ENCODE data around the gene RAB6B. TPM values are rescaled to one million over a fixed set of nuclear protein-coding genes. Genes with fewer than 3 reads are reported as not detected.
"Not testable (repeated sequence)": the region's sequence is repeated elsewhere in the genome, so short reads cannot be mapped to it uniquely, and the experiment has no call there.

The RAB6B gene
- total RNA-seq, 3 donors from 2014 or later = 0.15 to 0.63 (median 0.26) TPM

GRCh38 chr3:133803469-133803868 lies 92.2 kb downstream of the RAB6B start:
- Mint-ChIP-seq H3K36me3 (ENCODE audit: insufficient read depth) (peaks cover 15% of the 10 kb centered on the region), H3K4me1 (ENCODE audit: low read depth) (peaks cover 27% of the 10 kb centered on the region), H3K27me3 (ENCODE audit: low read depth) (peaks cover 8% of the 10 kb centered on the region), H3K9me3 (no peaks in the 10 kb centered on the region), H3K4me3 (no peak overlapping the region)
- ATAC-seq = no peak
- DNase-seq = no peak

- H3K36me3 Mint-ChIP-seq (ENCODE audit: insufficient read depth) = peaks cover 1% of the 10 kb centered on the region
- H3K4me1 Mint-ChIP-seq (ENCODE audit: low read depth) = peaks cover 2% of the 10 kb centered on the region
- DNase-seq (no peak), ATAC-seq (no peak)
- H3K9me3 Mint-ChIP-seq = no peaks in the 10 kb centered on the region
- no peak overlapping the region for H3K4me3 Mint-ChIP-seq
- H3K27me3 Mint-ChIP-seq (ENCODE audit: low read depth) = peaks cover 18% of the 10 kb centered on the region
Observed at GRCh38 chr3:133799794-133800585, 95.7 kb downstream of the RAB6B start.

GRCh38 chr3:133797396-133798105 lies 98.1 kb downstream of the RAB6B start:
- H3K36me3 Mint-ChIP-seq (ENCODE audit: insufficient read depth) = peaks cover 1% of the 10 kb centered on the region
- H3K4me1 Mint-ChIP-seq (ENCODE audit: low read depth) = no peaks in the 10 kb centered on the region
- H3K9me3 Mint-ChIP-seq = peaks cover 6% of the 10 kb centered on the region
- no peak for DNase-seq
- no peak overlapping the region for H3K4me3 Mint-ChIP-seq
- H3K27me3 Mint-ChIP-seq (ENCODE audit: low read depth) = peaks cover 18% of the 10 kb centered on the region
- no peak for ATAC-seq

- peaks cover 14% of the 10 kb centered on the region for H3K9me3 Mint-ChIP-seq
- DNase-seq (no peak), ATAC-seq (no peak)
- H3K27me3 Mint-ChIP-seq (ENCODE audit: low read depth) = peaks cover 5% of the 10 kb centered on the region
- H3K4me1 Mint-ChIP-seq (ENCODE audit: low read depth) = no peaks in the 10 kb centered on the region
- peaks cover 1% of the 10 kb centered on the region for H3K36me3 Mint-ChIP-seq (ENCODE audit: insufficient read depth)
- H3K4me3 Mint-ChIP-seq = no peak overlapping the region
Observed at GRCh38 chr3:133792171-133792763, 103.4 kb downstream of the RAB6B start.

GRCh38 chr3:133788024-133788423 lies 107.7 kb downstream of the RAB6B start:
- peaks cover 12% of the 10 kb centered on the region for H3K9me3 Mint-ChIP-seq
- H3K27me3 Mint-ChIP-seq (ENCODE audit: low read depth) = no peaks in the 10 kb centered on the region
- H3K4me3 Mint-ChIP-seq = no peak overlapping the region
- ATAC-seq (no peak), DNase-seq (no peak)
- no peaks in the 10 kb centered on the region for H3K4me1 Mint-ChIP-seq (ENCODE audit: low read depth)
- H3K36me3 Mint-ChIP-seq (ENCODE audit: insufficient read depth) = no peaks in the 10 kb centered on the region

- Mint-ChIP-seq H3K36me3 (ENCODE audit: insufficient read depth) (no peaks in the 10 kb centered on the region), H3K27me3 (ENCODE audit: low read depth) (peaks cover 13% of the 10 kb centered on the region), H3K4me1 (ENCODE audit: low read depth) (no peaks in the 10 kb centered on the region), H3K9me3 (no peaks in the 10 kb centered on the region), H3K4me3 (no peak overlapping the region)
- DNase-seq (no peak), ATAC-seq (no peak)
Observed at GRCh38 chr3:133783762-133784161, 111.9 kb downstream of the RAB6B start.

- Mint-ChIP-seq H3K36me3 (ENCODE audit: insufficient read depth) (no peaks in the 10 kb centered on the region), H3K4me1 (ENCODE audit: low read depth) (no peaks in the 10 kb centered on the region), H3K4me3 (no peak overlapping the region), H3K9me3 (no peaks in the 10 kb centered on the region), H3K27me3 (ENCODE audit: low read depth) (peaks cover 13% of the 10 kb centered on the region)
- ATAC-seq (no peak), DNase-seq (no peak)
Observed at GRCh38 chr3:133782454-133782853, 113.2 kb downstream of the RAB6B start.

GRCh38 chr3:133781570-133781969 lies 114.1 kb downstream of the RAB6B start:
- no peak overlapping the region for H3K4me3 Mint-ChIP-seq
- H3K27me3 Mint-ChIP-seq (ENCODE audit: low read depth) = peaks cover 13% of the 10 kb centered on the region
- H3K36me3 Mint-ChIP-seq (ENCODE audit: insufficient read depth) = no peaks in the 10 kb centered on the region
- DNase-seq = no peak
- no peak for ATAC-seq
- H3K4me1 Mint-ChIP-seq (ENCODE audit: low read depth) = no peaks in the 10 kb centered on the region
- no peaks in the 10 kb centered on the region for H3K9me3 Mint-ChIP-seq

DNA sequence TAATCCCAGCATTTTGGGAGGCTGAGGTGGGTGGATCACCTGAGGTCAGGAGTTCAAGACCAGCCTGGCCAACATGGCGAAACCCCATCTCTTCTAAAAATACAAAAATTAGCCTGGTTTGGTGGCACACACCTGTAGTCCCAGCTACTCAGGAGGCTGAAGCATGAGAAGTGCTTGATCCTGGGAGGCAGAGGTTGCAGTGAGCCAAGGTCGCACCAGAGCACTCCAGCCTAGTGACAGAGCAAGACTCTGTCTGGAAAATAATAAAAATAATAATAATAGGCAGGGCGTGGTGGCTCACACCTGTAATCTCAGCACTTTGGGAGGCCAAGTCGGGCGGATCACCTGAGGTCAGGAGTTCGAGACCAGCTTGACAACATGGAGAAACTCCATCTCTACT lies 114.9 kb downstream of the RAB6B start:
- ATAC-seq; DNase-seq; H3K4me1 Mint-ChIP-seq (ENCODE audit: low read depth); H3K36me3 Mint-ChIP-seq (ENCODE audit: insufficient read depth); H3K4me3 Mint-ChIP-seq; H3K9me3 Mint-ChIP-seq: not testable (repeated sequence)
- peaks cover 16% of the 10 kb centered on the region for H3K27me3 Mint-ChIP-seq (ENCODE audit: low read depth)

DNA sequence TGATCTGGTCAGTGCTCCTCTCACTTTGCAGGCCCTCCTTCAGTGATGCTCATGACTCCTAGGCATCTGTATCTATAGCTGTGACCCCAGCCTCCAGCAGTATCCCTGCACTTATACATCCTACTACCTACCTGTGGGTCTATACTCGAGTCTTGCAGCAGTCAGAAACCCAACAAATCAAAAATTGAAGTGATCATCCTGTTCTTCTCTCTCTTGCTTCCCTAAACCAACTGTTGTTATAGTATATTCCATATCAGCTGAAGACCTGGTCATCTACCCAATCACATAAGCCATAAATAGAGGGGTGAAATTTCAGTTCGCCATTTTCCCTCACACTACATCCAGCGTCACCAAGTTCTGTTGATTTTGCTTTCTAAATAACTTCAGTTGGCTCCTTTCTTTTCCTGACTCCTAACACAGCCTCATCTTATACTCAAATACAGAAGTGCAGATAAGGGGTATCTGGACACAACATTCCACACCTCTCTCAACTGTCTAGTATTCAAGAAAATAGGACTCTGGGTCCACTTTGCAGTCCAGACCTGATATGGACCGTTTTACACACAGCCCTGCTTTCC lies 116.0 kb downstream of the RAB6B start:
- Mint-ChIP-seq H3K36me3 (ENCODE audit: insufficient read depth) (no peaks in the 10 kb centered on the region), H3K27me3 (ENCODE audit: low read depth) (peaks cover 22% of the 10 kb centered on the region), H3K9me3 (no peaks in the 10 kb centered on the region), H3K4me3 (no peak overlapping the region), H3K4me1 (ENCODE audit: low read depth) (no peaks in the 10 kb centered on the region)
- no peak for ATAC-seq
- DNase-seq = no peak

DNA sequence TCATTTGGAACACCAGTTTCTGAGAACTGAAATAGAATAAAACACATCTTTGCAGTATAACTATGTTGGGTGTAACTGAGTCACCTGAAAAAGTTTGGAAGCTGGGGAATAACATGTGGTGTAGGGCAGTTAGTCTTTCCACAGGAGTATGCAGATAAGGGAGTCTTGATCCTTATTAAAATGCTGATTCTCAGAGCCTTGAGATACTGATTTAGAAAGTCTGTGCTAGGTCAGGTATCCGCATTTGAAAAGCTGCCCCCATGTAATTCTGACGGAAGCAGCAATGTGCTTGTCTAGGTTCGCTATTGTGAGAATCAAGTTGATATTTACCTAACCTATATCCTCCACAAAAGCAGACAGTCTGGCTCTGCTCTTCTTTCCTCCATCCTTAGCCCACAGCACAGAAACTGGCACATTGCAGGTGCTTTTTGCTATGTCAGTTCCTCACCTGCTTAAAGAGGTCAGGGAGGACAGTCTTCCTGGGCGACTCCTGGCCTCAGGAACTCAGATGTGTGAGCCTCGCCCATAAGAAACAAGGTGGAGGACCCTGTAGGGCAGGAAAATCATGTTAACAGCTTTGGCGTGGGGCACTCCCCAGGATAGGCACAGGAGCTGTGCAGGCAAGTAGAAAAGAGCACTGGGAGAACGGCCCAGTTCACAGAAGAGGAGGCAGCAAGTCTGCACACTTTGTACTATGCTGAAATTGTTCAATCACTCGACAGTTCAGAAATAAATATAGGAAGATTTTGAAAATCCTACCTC lies 117.7 kb downstream of the RAB6B start:
- Mint-ChIP-seq H3K4me1 (ENCODE audit: low read depth) (no peaks in the 10 kb centered on the region), H3K27me3 (ENCODE audit: low read depth) (peaks cover 27% of the 10 kb centered on the region), H3K4me3 (no peak overlapping the region), H3K9me3 (no peaks in the 10 kb centered on the region), H3K36me3 (ENCODE audit: insufficient read depth) (no peaks in the 10 kb centered on the region)
- DNase-seq (no peak), ATAC-seq (no peak)

- DNase-seq (no peak), ATAC-seq (no peak)
- Mint-ChIP-seq H3K9me3 (no peaks in the 10 kb centered on the region), H3K4me3 (no peak overlapping the region), H3K36me3 (ENCODE audit: insufficient read depth) (no peaks in the 10 kb centered on the region), H3K4me1 (ENCODE audit: low read depth) (no peaks in the 10 kb centered on the region), H3K27me3 (ENCODE audit: low read depth) (peaks cover 24% of the 10 kb centered on the region)
Observed at GRCh38 chr3:133776794-133777438, 118.8 kb downstream of the RAB6B start.

- H3K27me3 Mint-ChIP-seq (ENCODE audit: low read depth) = peaks cover 23% of the 10 kb centered on the region
- H3K4me3 Mint-ChIP-seq = no peak overlapping the region
- no peaks in the 10 kb centered on the region for H3K4me1 Mint-ChIP-seq (ENCODE audit: low read depth)
- no peaks in the 10 kb centered on the region for H3K36me3 Mint-ChIP-seq (ENCODE audit: insufficient read depth)
- DNase-seq (no peak), ATAC-seq (no peak)
- no peaks in the 10 kb centered on the region for H3K9me3 Mint-ChIP-seq
Observed at GRCh38 chr3:133775835-133776234, 119.8 kb downstream of the RAB6B start.

Measured in activated T-cell treated with anti-CD3 and anti-CD28 coated beads, Interleukin-2, amount 50 U/mL, for 4 hours (primary cell).